Stimulated activated CD8-positive, alpha-beta memory T cell treated with anti-CD3 and anti-CD28 coated beads, Interleukin-4, amount 100 ng/mL, for 24 hours (primary cell): Measurements from ENCODE around the gene FRAT2.
A peak's percentile ranks its signal among the peaks of the same experiment; 100 is the strongest.

Experiments
- DNase-seq: peaks from one replicate; pipeline ENCODE4 v3.0.0-alpha.2; 2020; ENCODE audit warnings: low read depth

Gene FRAT2

GRCh38 chr10:97325754-97326153, 8.8 kb downstream of the FRAT2 start:
- no peak for DNase-seq

GRCh38 chr10:97323501-97323900, 11.0 kb downstream of the FRAT2 start:
- no peak for DNase-seq

- no peak for DNase-seq
Measured at GRCh38 chr10:97321804-97322190, 12.7 kb downstream of the FRAT2 start.

GRCh38 chr10:97321032-97321803, 13.3 kb downstream of the FRAT2 start:
- no peak for DNase-seq

- peak; percentile 11 for DNase-seq
Measured at GRCh38 chr10:97320480-97321031, 14.0 kb downstream of the FRAT2 start.

- peak; percentile 40 for DNase-seq
Measured at GRCh38 chr10:97319671-97320479, 14.7 kb downstream of the FRAT2 start.

GRCh38 chr10:97318772-97319651, 15.5 kb downstream of the FRAT2 start, which contains the start of gene FRAT1:
Gene FRAT1, plus strand, starts transcription at chr10:97319271. Its CDS starts 183 bp downstream, at chr10:97319454.
- DNase-seq: peak; percentile 84

GRCh38 chr10:97314671-97315070, 19.9 kb downstream of the FRAT2 start:
- no peak for DNase-seq

- no peak for DNase-seq
Measured at GRCh38 chr10:97312897-97313296, 21.6 kb downstream of the FRAT2 start.

- no peak for DNase-seq
Measured at GRCh38 chr10:97311111-97311626, 23.4 kb downstream of the FRAT2 start.

GRCh38 chr10:97307866-97308780, 26.4 kb downstream of the FRAT2 start:
- no peak for DNase-seq

GRCh38 chr10:97307441-97307840, 27.1 kb downstream of the FRAT2 start:
- DNase-seq: no peak

- DNase-seq: no peak
Measured at GRCh38 chr10:97302088-97302791, 32.3 kb downstream of the FRAT2 start.

- DNase-seq: no peak
Measured at GRCh38 chr10:97300980-97301379, 33.5 kb downstream of the FRAT2 start.

- DNase-seq: no peak
Measured at GRCh38 chr10:97298223-97298571, 36.3 kb downstream of the FRAT2 start.

- DNase-seq: no peak
Measured at GRCh38 chr10:97297556-97298222, 36.8 kb downstream of the FRAT2 start.

GRCh38 chr10:97292862-97293198, 41.7 kb downstream of the FRAT2 start:
- DNase-seq: no peak

- peak; percentile 84 for DNase-seq
Measured at GRCh38 chr10:97292097-97292861, 42.2 kb downstream of the FRAT2 start, which contains the start of gene ARHGAP19. Gene ARHGAP19, minus strand, starts transcription at chr10:97292637. Its CDS starts 10 bp downstream, at chr10:97292627.
